HUES48 (cell line): ENCODE data around the gene ICA1.
"Not testable (repeated sequence)": the region's sequence is repeated elsewhere in the genome, so short reads cannot be mapped to it uniquely, and the experiment has no call there.

Experiments used
- H3K27ac ChIP-seq: one replicate; pipeline ENCODE4 v1.7.0; 2013; ENCODE audit warnings: low read depth, low read length, inconsistent platforms
- H3K27me3 ChIP-seq: 2 replicates; pipeline ENCODE4 v1.6.1; 2013; ENCODE audit warnings: mild to moderate bottlenecking, low read length; ENCODE audit not compliant: control insufficient read depth, insufficient read depth
- H3K36me3 ChIP-seq: 2 replicates; pipeline ENCODE4 v1.6.1; 2013; ENCODE audit warnings: low read length; ENCODE audit not compliant: control insufficient read depth, insufficient read depth
- H3K4me1 ChIP-seq: 2 replicates; pipeline ENCODE4 v1.6.1; 2013; ENCODE audit warnings: mild to moderate bottlenecking, low read length; ENCODE audit not compliant: control insufficient read depth, insufficient read depth
- H3K4me3 ChIP-seq: 2 replicates; pipeline ENCODE4 v1.5.1; 2013; ENCODE audit warnings: mild to moderate bottlenecking, low read depth, low read length
- H3K9ac ChIP-seq: 2 replicates; pipeline ENCODE4 v1.6.1; 2013; ENCODE audit warnings: mild to moderate bottlenecking, low read depth, low read length, moderate library complexity
- H3K9me3 ChIP-seq: 2 replicates; pipeline ENCODE4 v1.6.1; 2013; ENCODE audit warnings: low read length; ENCODE audit not compliant: control insufficient read depth, insufficient read depth

ICA1 gene

GRCh38 chr7:8113184-8113583 lies 148.8 kb downstream of the ICA1 start:
- no peaks in the 10 kb centered on the region for H3K36me3 ChIP-seq
- no peak overlapping the region for H3K27ac ChIP-seq

GRCh38 chr7:8112685-8113084 lies 149.3 kb downstream of the ICA1 start:
- Histone ChIP-seq H3K27ac (no peak overlapping the region), H3K9ac (no peak overlapping the region), H3K36me3 (no peaks in the 10 kb centered on the region), H3K4me3 (no peak overlapping the region), H3K4me1 (peaks cover 18% of the 10 kb centered on the region), H3K9me3 (no peaks in the 10 kb centered on the region), H3K27me3 (no peaks in the 10 kb centered on the region)

More at GRCh38 chr7:8113184-8113583, 148.8 kb downstream of the ICA1 start:
- Histone ChIP-seq H3K4me1 (peaks cover 18% of the 10 kb centered on the region), H3K9me3 (no peaks in the 10 kb centered on the region), H3K27me3 (no peaks in the 10 kb centered on the region), H3K4me3 (no peak overlapping the region), H3K9ac (no peak overlapping the region)

- Histone ChIP-seq H3K27me3 (no peaks in the 10 kb centered on the region), H3K4me1 (peaks cover 18% of the 10 kb centered on the region), H3K4me3 (no peak overlapping the region), H3K9ac (no peak overlapping the region), H3K9me3 (no peaks in the 10 kb centered on the region), H3K27ac (peak overlapping the region; percentile 29), H3K36me3 (no peaks in the 10 kb centered on the region)
These were observed 150.5 kb downstream of the ICA1 start for GRCh38 chr7:8111282-8111960.

GRCh38 chr7:8109196-8110022 lies 152.6 kb downstream of the ICA1 start:
- Histone ChIP-seq H3K9me3 (no peaks in the 10 kb centered on the region), H3K9ac (no peak overlapping the region), H3K4me3 (no peak overlapping the region), H3K36me3 (no peaks in the 10 kb centered on the region), H3K4me1 (peaks cover 18% of the 10 kb centered on the region), H3K27ac (no peak overlapping the region), H3K27me3 (no peaks in the 10 kb centered on the region)

GRCh38 chr7:8105449-8106095 lies 156.4 kb downstream of the ICA1 start:
- Histone ChIP-seq H3K9ac (no peak overlapping the region), H3K9me3 (no peaks in the 10 kb centered on the region), H3K27ac (no peak overlapping the region), H3K36me3 (no peaks in the 10 kb centered on the region), H3K4me3 (no peak overlapping the region), H3K4me1 (peaks cover 6% of the 10 kb centered on the region; the same call in 1 of the 2 replicates), H3K27me3 (no peaks in the 10 kb centered on the region)

GRCh38 chr7:8103282-8103681 lies 158.7 kb downstream of the ICA1 start:
- H3K9me3 ChIP-seq = no peaks in the 10 kb centered on the region
- H3K27ac ChIP-seq = no peak overlapping the region
- H3K27me3 ChIP-seq = no peaks in the 10 kb centered on the region
- H3K9ac ChIP-seq = no peak overlapping the region
- no peaks in the 10 kb centered on the region for H3K4me1 ChIP-seq
- no peak overlapping the region for H3K4me3 ChIP-seq
- no peaks in the 10 kb centered on the region for H3K36me3 ChIP-seq

- H3K36me3 ChIP-seq, H3K9ac ChIP-seq: not testable (repeated sequence)
These were observed 160.7 kb downstream of the ICA1 start for GRCh38 chr7:8101292-8101691.

GRCh38 chr7:8094164-8095140 lies 167.5 kb downstream of the ICA1 start:
- no peak overlapping the region for H3K27ac ChIP-seq
- no peaks in the 10 kb centered on the region for H3K27me3 ChIP-seq
- H3K9ac ChIP-seq = no peak overlapping the region
- H3K4me3 ChIP-seq = no peak overlapping the region
- no peaks in the 10 kb centered on the region for H3K36me3 ChIP-seq
- H3K4me1 ChIP-seq = no peaks in the 10 kb centered on the region
- peaks cover 5% of the 10 kb centered on the region; the same call in 1 of the 2 replicates for H3K9me3 ChIP-seq

More at GRCh38 chr7:8101292-8101691, 160.7 kb downstream of the ICA1 start:
- not testable (repeated sequence) for H3K27me3 ChIP-seq, H3K9me3 ChIP-seq, H3K27ac ChIP-seq, H3K4me1 ChIP-seq, H3K4me3 ChIP-seq

- Histone ChIP-seq H3K36me3 (peaks cover 1% of the 10 kb centered on the region), H3K9ac (no peak overlapping the region), H3K4me3 (no peak overlapping the region), H3K9me3 (peaks cover 5% of the 10 kb centered on the region; the same call in 1 of the 2 replicates), H3K4me1 (no peaks in the 10 kb centered on the region), H3K27ac (no peak overlapping the region), H3K27me3 (no peaks in the 10 kb centered on the region)
These were observed 169.8 kb downstream of the ICA1 start for GRCh38 chr7:8092140-8092539.

GRCh38 chr7:8089036-8089780 lies 172.8 kb downstream of the ICA1 start:
- H3K27ac ChIP-seq = no peak overlapping the region
- no peak overlapping the region for H3K9ac ChIP-seq
- H3K4me1 ChIP-seq = peaks cover 24% of the 10 kb centered on the region
- no peaks in the 10 kb centered on the region for H3K27me3 ChIP-seq
- no peak overlapping the region for H3K4me3 ChIP-seq
- H3K9me3 ChIP-seq = no peaks in the 10 kb centered on the region
- H3K36me3 ChIP-seq = peaks cover 10% of the 10 kb centered on the region
